Measurements from ENCODE around the gene SUCNR1.

- no peak for TF ChIP-seq EP300 (IDR thresholded peaks at IDR 0.05)
- no peak for TF ChIP-seq POLR2A (IDR thresholded peaks at IDR 0.05)
Observed at GRCh38 chr3:151900460-151900859, 27.0 kb downstream of the SUCNR1 start.
